Measurements from ENCODE around the gene LRRC18. TPM values are rescaled to one million over a fixed set of nuclear protein-coding genes. Genes with fewer than 3 reads are reported as not detected.

LRRC18 gene
- total and polyA plus RNA-seq, 5 donors from 2014 or later, result not detected

GRCh38 chr10:48974510-48975156, 35.0 kb upstream of the LRRC18 start:
- H3K36me3 ChIP-seq (ENCODE audit: control insufficient read depth, insufficient read depth, low read length), result no peaks in the 10 kb centered on the region
- H3K4me3 Mint-ChIP-seq, result no peak overlapping the region

GRCh38 chr10:48973065-48973464, 33.4 kb upstream of the LRRC18 start:
- Mint-ChIP-seq H3K27me3 (no peaks in the 10 kb centered on the region), H3K36me3 (no peaks in the 10 kb centered on the region), H3K4me3 (no peak overlapping the region), H3K9me3 (peaks cover 0 to 4% (median 0%) of the 10 kb centered on the region in 7 donors), H3K4me1 (peaks cover 0 to 5% (median 0%) of the 10 kb centered on the region in 4 donors), H3K27ac (no peak overlapping the region)
- Histone ChIP-seq H3K27me3 (ENCODE audit: control insufficient read depth, insufficient read depth, low read length) (no peaks in the 10 kb centered on the region), H3K4me3 (ENCODE audit: low read depth, low read length) (no peak overlapping the region), H3K4me1 (ENCODE audit: control insufficient read depth, insufficient read depth, low read length, poor library complexity, severe bottlenecking) (no peaks in the 10 kb centered on the region), H3K27ac (ENCODE audit: insufficient read depth, low read length, poor library complexity, severe bottlenecking) (no peak overlapping the region), H3K36me3 (ENCODE audit: control insufficient read depth, insufficient read depth, low read length) (no peaks in the 10 kb centered on the region), H3K9me3 (ENCODE audit: control insufficient read depth in 2 of 2, low read length in 2 of 2) (no peaks in the 10 kb centered on the region)
- no peak for DNase-seq
- ATAC-seq (ENCODE audit: low read depth in 2 of 2), result no peak

More at GRCh38 chr10:48974510-48975156, 35.0 kb upstream of the LRRC18 start:
- Mint-ChIP-seq H3K9me3 (peaks cover 0 to 4% (median 0%) of the 10 kb centered on the region in 7 donors), H3K36me3 (no peaks in the 10 kb centered on the region), H3K27me3 (no peaks in the 10 kb centered on the region), H3K4me1 (peaks cover 0 to 1% (median 0%) of the 10 kb centered on the region in 4 donors), H3K27ac (no peak overlapping the region)
- no peaks in the 10 kb centered on the region for H3K27me3 ChIP-seq (ENCODE audit: control insufficient read depth, insufficient read depth, low read length)
- H3K27ac ChIP-seq (ENCODE audit: insufficient read depth, low read length, poor library complexity, severe bottlenecking), result no peak overlapping the region
- no peak overlapping the region for H3K4me3 ChIP-seq (ENCODE audit: low read depth, low read length)
- no peaks in the 10 kb centered on the region for H3K4me1 ChIP-seq (ENCODE audit: control insufficient read depth, insufficient read depth, low read length, poor library complexity, severe bottlenecking)
- ATAC-seq (ENCODE audit: low read depth in 2 of 2) (no peak), DNase-seq (no peak)
- no peaks in the 10 kb centered on the region for H3K9me3 ChIP-seq (ENCODE audit: control insufficient read depth in 2 of 2, low read length in 2 of 2)

- Mint-ChIP-seq H3K4me1 (peaks cover 0 to 5% (median 0%) of the 10 kb centered on the region in 4 donors), H3K27me3 (no peaks in the 10 kb centered on the region), H3K27ac (no peak overlapping the region), H3K4me3 (no peak overlapping the region), H3K36me3 (no peaks in the 10 kb centered on the region), H3K9me3 (peaks cover 0 to 4% (median 0%) of the 10 kb centered on the region in 7 donors)
- DNase-seq (peak in 1 of 3 donors; percentile 15), ATAC-seq (ENCODE audit: low read depth in 2 of 2) (no peak)
- Histone ChIP-seq H3K27me3 (ENCODE audit: control insufficient read depth, insufficient read depth, low read length) (no peaks in the 10 kb centered on the region), H3K9me3 (ENCODE audit: control insufficient read depth in 2 of 2, low read length in 2 of 2) (no peaks in the 10 kb centered on the region), H3K4me1 (ENCODE audit: control insufficient read depth, insufficient read depth, low read length, poor library complexity, severe bottlenecking) (no peaks in the 10 kb centered on the region), H3K4me3 (ENCODE audit: low read depth, low read length) (no peak overlapping the region), H3K36me3 (ENCODE audit: control insufficient read depth, insufficient read depth, low read length) (no peaks in the 10 kb centered on the region), H3K27ac (ENCODE audit: insufficient read depth, low read length, poor library complexity, severe bottlenecking) (no peak overlapping the region)
Observed at GRCh38 chr10:48970654-48971053, 31.0 kb upstream of the LRRC18 start.

GRCh38 chr10:48970046-48970445, 30.4 kb upstream of the LRRC18 start:
- no peaks in the 10 kb centered on the region for H3K27me3 Mint-ChIP-seq
- peaks cover 0 to 5% (median 0%) of the 10 kb centered on the region in 4 donors for H3K4me1 Mint-ChIP-seq
- Histone ChIP-seq H3K4me3 (ENCODE audit: low read depth, low read length) (no peak overlapping the region), H3K36me3 (ENCODE audit: control insufficient read depth, insufficient read depth, low read length) (no peaks in the 10 kb centered on the region), H3K4me1 (ENCODE audit: control insufficient read depth, insufficient read depth, low read length, poor library complexity, severe bottlenecking) (no peaks in the 10 kb centered on the region), H3K27ac (ENCODE audit: insufficient read depth, low read length, poor library complexity, severe bottlenecking) (no peak overlapping the region), H3K27me3 (ENCODE audit: control insufficient read depth, insufficient read depth, low read length) (no peaks in the 10 kb centered on the region), H3K9me3 (ENCODE audit: control insufficient read depth in 2 of 2, low read length in 2 of 2) (no peaks in the 10 kb centered on the region)
- no peak overlapping the region for H3K4me3 Mint-ChIP-seq
- DNase-seq (no peak), ATAC-seq (ENCODE audit: low read depth in 2 of 2) (no peak)
- H3K36me3 Mint-ChIP-seq, result no peaks in the 10 kb centered on the region
- H3K9me3 Mint-ChIP-seq, result peaks cover 0 to 4% (median 0%) of the 10 kb centered on the region in 7 donors
- H3K27ac Mint-ChIP-seq, result no peak overlapping the region

GRCh38 chr10:48968036-48968435, 28.4 kb upstream of the LRRC18 start:
- no peak overlapping the region for H3K27ac ChIP-seq (ENCODE audit: insufficient read depth, low read length, poor library complexity, severe bottlenecking)
- ATAC-seq (ENCODE audit: low read depth in 2 of 2), result no peak
- H3K27me3 ChIP-seq (ENCODE audit: control insufficient read depth, insufficient read depth, low read length), result no peaks in the 10 kb centered on the region
- H3K4me3 ChIP-seq (ENCODE audit: low read depth, low read length), result no peak overlapping the region
- Mint-ChIP-seq H3K9me3 (peaks cover 0 to 4% (median 0%) of the 10 kb centered on the region in 7 donors), H3K36me3 (no peaks in the 10 kb centered on the region), H3K27me3 (no peaks in the 10 kb centered on the region), H3K4me3 (no peak overlapping the region), H3K4me1 (peaks cover 0 to 5% (median 0%) of the 10 kb centered on the region in 4 donors), H3K27ac (no peak overlapping the region)
- no peaks in the 10 kb centered on the region for H3K9me3 ChIP-seq (ENCODE audit: control insufficient read depth in 2 of 2, low read length in 2 of 2)
- H3K4me1 ChIP-seq (ENCODE audit: control insufficient read depth, insufficient read depth, low read length, poor library complexity, severe bottlenecking), result no peaks in the 10 kb centered on the region
- DNase-seq, result no peak
- H3K36me3 ChIP-seq (ENCODE audit: control insufficient read depth, insufficient read depth, low read length), result no peaks in the 10 kb centered on the region

- Histone ChIP-seq H3K36me3 (ENCODE audit: control insufficient read depth, insufficient read depth, low read length) (no peaks in the 10 kb centered on the region), H3K9me3 (ENCODE audit: control insufficient read depth in 2 of 2, low read length in 2 of 2) (no peaks in the 10 kb centered on the region), H3K27ac (ENCODE audit: insufficient read depth, low read length, poor library complexity, severe bottlenecking) (no peak overlapping the region), H3K4me1 (ENCODE audit: control insufficient read depth, insufficient read depth, low read length, poor library complexity, severe bottlenecking) (no peaks in the 10 kb centered on the region), H3K27me3 (ENCODE audit: control insufficient read depth, insufficient read depth, low read length) (no peaks in the 10 kb centered on the region), H3K4me3 (ENCODE audit: low read depth, low read length) (no peak overlapping the region)
- Mint-ChIP-seq H3K27ac (no peak overlapping the region), H3K4me1 (peaks cover 0 to 5% (median 0%) of the 10 kb centered on the region in 4 donors), H3K27me3 (no peaks in the 10 kb centered on the region), H3K4me3 (no peak overlapping the region), H3K9me3 (peaks cover 0 to 4% (median 0%) of the 10 kb centered on the region in 7 donors), H3K36me3 (no peaks in the 10 kb centered on the region)
- no peak for DNase-seq
- ATAC-seq (ENCODE audit: low read depth in 2 of 2), result no peak
Observed at GRCh38 chr10:48965460-48965859, 25.8 kb upstream of the LRRC18 start.

- Histone ChIP-seq H3K4me1 (ENCODE audit: control insufficient read depth, insufficient read depth, low read length, poor library complexity, severe bottlenecking) (no peaks in the 10 kb centered on the region), H3K9me3 (ENCODE audit: control insufficient read depth in 2 of 2, low read length in 2 of 2) (no peaks in the 10 kb centered on the region), H3K27me3 (ENCODE audit: control insufficient read depth, insufficient read depth, low read length) (no peaks in the 10 kb centered on the region), H3K27ac (ENCODE audit: insufficient read depth, low read length, poor library complexity, severe bottlenecking) (no peak overlapping the region), H3K36me3 (ENCODE audit: control insufficient read depth, insufficient read depth, low read length) (no peaks in the 10 kb centered on the region), H3K4me3 (ENCODE audit: low read depth, low read length) (no peak overlapping the region)
- Mint-ChIP-seq H3K27me3 (no peaks in the 10 kb centered on the region), H3K36me3 (no peaks in the 10 kb centered on the region), H3K9me3 (no peaks in the 10 kb centered on the region), H3K4me1 (no peaks in the 10 kb centered on the region), H3K4me3 (no peak overlapping the region), H3K27ac (no peak overlapping the region)
- ATAC-seq (ENCODE audit: low read depth in 2 of 2) (no peak), DNase-seq (no peak)
Observed at GRCh38 chr10:48964038-48964437, 24.4 kb upstream of the LRRC18 start.

GRCh38 chr10:48958598-48959190, 19.1 kb upstream of the LRRC18 start:
- DNase-seq (no peak), ATAC-seq (ENCODE audit: low read depth in 2 of 2) (no peak)
- peaks cover 0 to 2% (median 0%) of the 10 kb centered on the region in 7 donors for H3K9me3 Mint-ChIP-seq
- peaks cover 4% of the 10 kb centered on the region for H3K36me3 Mint-ChIP-seq
- Histone ChIP-seq H3K36me3 (ENCODE audit: control insufficient read depth, insufficient read depth, low read length) (no peaks in the 10 kb centered on the region), H3K4me3 (ENCODE audit: low read depth, low read length) (no peak overlapping the region), H3K27me3 (ENCODE audit: control insufficient read depth, insufficient read depth, low read length) (no peaks in the 10 kb centered on the region), H3K4me1 (ENCODE audit: control insufficient read depth, insufficient read depth, low read length, poor library complexity, severe bottlenecking) (no peaks in the 10 kb centered on the region), H3K9me3 (ENCODE audit: control insufficient read depth in 2 of 2, low read length in 2 of 2) (no peaks in the 10 kb centered on the region), H3K27ac (ENCODE audit: insufficient read depth, low read length, poor library complexity, severe bottlenecking) (no peak overlapping the region)
- H3K4me1 Mint-ChIP-seq, result no peaks in the 10 kb centered on the region
- no peak overlapping the region for H3K4me3 Mint-ChIP-seq
- H3K27ac Mint-ChIP-seq, result no peak overlapping the region
- no peaks in the 10 kb centered on the region for H3K27me3 Mint-ChIP-seq

All from CD4-positive, CD25-positive, alpha-beta regulatory T cell (primary cell).